VCaP (cell line): ENCODE data around the gene EP400.

ENCODE experiments used
- H3K27ac ChIP-seq: fragments of 450-650 bp; 2 replicates; pipeline ENCODE4 v1.5.1; 2017
- CTCF ChIP-seq: fragments of 450-650 bp; conservative IDR thresholded peaks from 2 replicates; pipeline ENCODE4 v1.5.1; 2017; ENCODE audit warnings: mild to moderate bottlenecking, moderate library complexity

EP400 gene

GRCh38 chr12:132015686-132016430 is 66.1 kb downstream of the EP400 start:
- no peak overlapping the region for H3K27ac ChIP-seq
- TF ChIP-seq CTCF, result no peak

GRCh38 chr12:132018193-132018916 is 68.6 kb downstream of the EP400 start:
- TF ChIP-seq CTCF, result no peak
- H3K27ac ChIP-seq, result no peak overlapping the region

GRCh38 chr12:132019891-132020290 is 70.1 kb downstream of the EP400 start:
- TF ChIP-seq CTCF, result no peak
- peak overlapping the region; percentile 29; the same call in 1 of the 2 replicates for H3K27ac ChIP-seq

- TF ChIP-seq CTCF, result no peak
- H3K27ac ChIP-seq, result peak overlapping the region; percentile 29
Measured at GRCh38 chr12:132020292-132020691, 70.5 kb downstream of the EP400 start.

- no peak overlapping the region for H3K27ac ChIP-seq
- TF ChIP-seq CTCF, result no peak
Measured at GRCh38 chr12:132021031-132021871, 71.5 kb downstream of the EP400 start.

GRCh38 chr12:132021965-132022364 is 72.2 kb downstream of the EP400 start:
- no peak overlapping the region for H3K27ac ChIP-seq
- no peak for TF ChIP-seq CTCF

GRCh38 chr12:132023658-132024057 is 73.9 kb downstream of the EP400 start:
- no peak overlapping the region for H3K27ac ChIP-seq
- no peak for TF ChIP-seq CTCF
